ENCODE results near the gene CTCF.
A peak's percentile ranks its signal among the peaks of the same experiment; 100 is the strongest.

The CTCF gene

DNA sequence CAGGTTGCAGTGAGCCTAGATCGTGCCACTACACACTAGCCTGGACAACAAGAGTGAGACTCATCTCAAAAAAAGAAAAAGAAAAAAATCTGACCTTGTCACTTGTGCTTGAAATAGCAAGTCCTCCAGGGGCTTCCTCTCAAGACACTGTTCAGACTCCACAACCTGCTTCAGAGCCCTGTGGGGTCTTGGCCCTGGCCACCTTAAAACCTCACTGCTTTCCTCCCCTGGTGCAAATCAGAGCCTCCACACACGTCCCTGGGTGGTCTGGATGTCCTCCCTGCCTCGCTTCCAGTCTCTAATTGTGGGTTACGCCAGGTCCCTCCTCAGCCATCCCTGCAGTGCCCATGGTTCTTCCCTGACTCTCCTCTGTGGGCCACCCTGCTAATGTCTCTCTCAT, 93.0 kb downstream of the CTCF start:
- DNase-seq, result no peak

- DNase-seq, result no peak
Measured at GRCh38 chr16:67656344-67657016, 94.2 kb downstream of the CTCF start.

DNA sequence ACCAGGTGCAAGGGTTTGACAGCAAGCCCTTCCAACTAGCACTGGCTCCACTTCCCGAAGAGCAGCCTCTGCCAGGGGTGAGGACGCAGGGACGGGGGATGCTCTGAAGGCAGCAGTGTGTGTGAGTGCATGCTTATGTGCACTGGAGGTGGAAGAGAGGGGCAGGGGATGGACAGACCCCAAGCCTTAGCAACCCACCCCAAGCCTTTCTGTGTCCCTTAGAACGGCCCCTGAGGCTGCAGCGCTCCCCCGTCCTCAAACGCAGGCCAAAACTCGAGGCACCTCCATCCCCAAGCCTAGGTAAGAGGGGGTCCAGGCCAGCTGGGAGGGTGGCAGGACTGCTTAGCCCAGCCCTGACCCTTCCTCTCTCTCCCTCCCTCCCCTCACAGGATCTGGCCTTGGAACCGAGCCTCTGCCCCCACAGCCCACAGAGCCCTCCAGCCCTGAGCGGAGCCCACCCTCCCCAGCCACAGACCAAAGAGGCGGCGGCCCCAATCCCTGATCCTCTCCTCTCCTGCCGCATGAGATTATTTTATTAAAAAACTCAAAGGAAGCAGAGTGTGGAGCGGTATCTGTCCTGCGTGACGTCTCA, 94.8 kb downstream of the CTCF start:
- no peak for DNase-seq

DNA sequence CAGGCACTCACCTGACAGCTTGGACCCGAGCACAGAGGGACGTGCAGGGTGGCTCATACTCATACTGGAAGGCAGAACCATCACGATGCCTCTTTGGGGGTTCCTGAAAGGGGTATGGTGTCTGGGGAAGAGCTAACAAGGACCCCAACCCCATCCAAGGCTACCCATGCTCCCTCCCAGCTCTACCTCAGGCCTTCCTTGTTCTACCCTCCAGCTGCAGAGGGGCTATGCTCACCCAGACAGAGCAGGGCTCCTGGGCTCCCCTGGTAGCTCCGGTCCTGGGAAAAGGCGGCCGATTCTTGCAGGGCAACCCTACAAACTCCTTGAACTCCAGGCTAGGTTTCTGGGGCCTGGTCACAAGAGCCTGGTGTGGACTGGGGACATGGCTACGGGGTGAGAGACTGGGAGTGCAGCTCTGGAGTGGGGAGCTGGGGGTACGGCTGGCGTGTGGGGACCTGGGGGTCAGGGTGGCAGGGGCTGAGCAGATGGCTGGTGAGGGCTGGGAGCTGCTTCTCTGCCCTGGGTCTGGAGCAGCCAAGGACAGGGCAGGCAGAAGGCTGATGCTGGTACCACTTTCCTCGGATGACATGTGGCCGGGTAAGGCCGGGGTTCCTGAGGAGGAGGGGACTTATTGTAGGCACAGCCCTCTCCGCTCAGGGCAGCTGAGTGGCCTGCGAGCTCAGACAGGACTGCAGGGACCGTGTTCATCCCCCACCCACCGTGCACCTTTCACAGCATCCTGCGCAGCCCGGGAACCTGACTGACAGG, 95.6 kb downstream of the CTCF start:
- DNase-seq, result no peak

DNA sequence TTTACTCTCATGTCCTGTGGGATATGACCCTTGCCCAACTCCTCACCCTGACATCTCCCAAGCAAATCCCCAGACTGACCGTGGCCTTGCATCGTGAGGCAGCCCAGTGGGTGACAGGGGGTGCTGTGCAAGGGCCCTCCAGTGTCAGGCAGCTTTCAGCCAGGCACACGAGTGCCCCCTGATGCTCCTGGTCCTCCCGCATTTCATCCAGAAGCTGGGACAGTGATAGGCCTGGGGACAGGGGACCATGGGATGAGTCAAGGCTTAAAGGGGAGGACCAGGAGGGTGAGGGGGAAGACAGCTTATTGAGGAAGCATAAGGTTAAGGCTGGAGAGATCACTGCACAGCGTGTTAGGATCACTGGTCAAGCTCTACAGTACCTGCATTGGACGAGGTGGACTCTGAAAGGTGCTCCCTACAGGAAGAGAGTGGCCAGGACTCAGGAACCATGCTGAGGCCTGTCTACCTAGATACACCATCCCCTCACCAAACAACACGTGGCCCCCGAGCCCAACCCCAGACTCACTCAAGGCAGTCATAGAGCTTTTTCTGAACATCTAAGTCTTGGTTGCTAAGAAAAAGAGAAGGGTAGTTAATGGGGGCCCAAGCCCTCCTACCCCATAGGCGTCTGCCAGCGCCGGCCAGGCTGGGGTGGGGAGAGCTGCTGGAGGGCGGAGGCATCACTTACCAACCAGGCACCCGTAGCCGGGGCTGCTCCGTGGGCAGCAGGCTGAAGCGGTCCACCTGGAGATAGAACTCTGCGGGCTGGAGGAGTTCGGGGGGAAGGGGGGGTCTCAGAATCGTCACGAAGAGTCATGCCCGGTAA, 96.7 kb downstream of the CTCF start:
- DNase-seq, result no peak

DNA sequence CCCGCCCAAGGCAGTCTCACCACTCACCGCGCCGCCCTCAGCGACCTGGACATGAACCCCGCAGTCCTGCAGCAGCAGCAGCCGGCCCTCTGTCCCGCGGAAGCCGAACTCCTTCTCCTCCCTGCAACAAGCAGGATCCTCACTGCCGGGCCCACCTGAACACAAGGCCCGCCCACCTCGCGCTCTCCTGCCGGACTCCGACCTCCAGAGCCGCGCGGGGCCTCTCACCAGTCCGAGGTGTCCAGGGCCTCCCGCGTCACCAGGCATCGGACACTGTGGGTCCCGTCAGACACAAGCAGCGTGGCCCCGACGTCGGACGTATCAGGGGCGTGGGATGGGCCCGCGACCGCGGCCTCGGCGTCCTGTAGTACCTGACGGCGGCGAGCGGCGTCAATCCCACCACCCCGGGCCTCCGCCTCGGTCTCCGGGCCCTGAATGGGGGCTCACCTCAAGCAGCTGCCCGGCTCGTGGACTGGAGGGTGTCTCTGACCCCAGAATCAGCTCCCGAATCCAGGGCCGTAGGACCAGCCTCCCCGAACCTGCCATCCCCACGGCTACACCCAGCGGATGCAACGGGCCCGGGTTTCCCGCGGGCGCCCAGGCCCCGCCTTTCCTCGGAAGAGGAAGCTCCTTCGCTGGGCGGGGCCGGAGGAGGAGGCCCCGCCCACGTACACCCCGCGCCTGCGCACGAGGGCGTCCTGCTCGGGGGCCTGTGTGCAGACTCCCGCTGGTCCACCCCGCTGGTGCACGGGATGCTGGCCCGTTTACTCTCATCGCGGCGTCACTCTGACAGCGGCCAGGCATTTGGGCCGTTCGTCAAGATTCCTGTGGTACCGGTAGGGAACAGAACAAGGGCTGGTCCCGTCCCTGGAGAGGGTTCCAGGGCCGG, 97.6 kb downstream of the CTCF start, which contains the start of gene ACD:
Gene ACD (minus strand): TSS at position 586 of the 889 bp plus-strand sequence. CDS start 40 bp downstream, at position 546.
- DNase-seq, result peak; percentile 92

DNA sequence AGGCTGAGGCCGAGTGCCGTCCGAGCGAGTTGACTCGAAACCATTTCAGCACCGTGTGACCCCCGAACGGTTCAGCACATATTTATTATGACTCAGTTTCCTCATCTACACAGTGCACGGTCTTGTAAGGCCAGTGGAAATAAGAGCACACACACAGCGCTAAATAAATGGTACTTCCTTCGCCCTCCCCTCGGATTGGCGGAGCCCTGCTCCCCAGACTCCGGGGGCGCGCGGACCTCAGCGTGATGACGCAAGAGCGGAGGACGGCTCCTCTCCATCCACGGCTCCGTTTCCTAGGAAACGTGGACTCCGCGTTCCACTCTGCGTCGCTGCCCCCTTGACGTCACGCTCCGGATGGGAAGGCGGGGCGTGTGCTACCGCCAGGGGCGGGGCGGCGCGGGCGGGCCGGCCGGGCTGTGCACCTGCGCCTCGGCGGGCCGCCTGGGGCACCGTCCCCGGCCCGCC, 98.3 kb downstream of the CTCF start, which contains the start of gene PARD6A:
Gene PARD6A (plus strand): TSS at position 397 of the 465 bp plus-strand sequence. CDS start 79 bp downstream, outside the sequence.
- DNase-seq, result peak; percentile 96 to 97

- peak; percentile 35 to 39 for DNase-seq
Measured at GRCh38 chr16:67661101-67661761, 98.9 kb downstream of the CTCF start.

DNA sequence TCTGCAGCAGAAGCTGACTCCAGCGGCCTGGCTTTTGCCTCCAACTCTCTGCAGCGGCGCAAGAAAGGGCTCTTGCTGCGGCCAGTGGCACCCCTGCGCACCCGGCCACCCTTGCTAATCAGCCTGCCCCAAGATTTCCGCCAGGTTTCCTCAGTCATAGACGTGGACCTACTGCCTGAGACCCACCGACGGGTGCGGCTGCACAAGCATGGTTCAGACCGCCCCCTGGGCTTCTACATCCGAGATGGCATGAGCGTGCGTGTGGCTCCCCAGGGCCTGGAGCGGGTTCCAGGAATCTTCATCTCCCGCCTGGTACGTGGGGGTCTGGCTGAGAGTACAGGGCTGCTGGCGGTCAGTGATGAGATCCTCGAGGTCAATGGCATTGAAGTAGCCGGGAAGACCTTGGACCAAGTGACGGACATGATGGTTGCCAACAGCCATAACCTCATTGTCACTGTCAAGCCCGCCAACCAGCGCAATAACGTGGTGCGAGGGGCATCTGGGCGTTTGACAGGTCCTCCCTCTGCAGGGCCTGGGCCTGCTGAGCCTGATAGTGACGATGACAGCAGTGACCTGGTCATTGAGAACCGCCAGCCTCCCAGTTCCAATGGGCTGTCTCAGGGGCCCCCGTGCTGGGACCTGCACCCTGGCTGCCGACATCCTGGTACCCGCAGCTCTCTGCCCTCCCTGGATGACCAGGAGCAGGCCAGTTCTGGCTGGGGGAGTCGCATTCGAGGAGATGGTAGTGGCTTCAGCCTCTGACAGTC, 99.7 kb downstream of the CTCF start:
- no peak for DNase-seq

DNA sequence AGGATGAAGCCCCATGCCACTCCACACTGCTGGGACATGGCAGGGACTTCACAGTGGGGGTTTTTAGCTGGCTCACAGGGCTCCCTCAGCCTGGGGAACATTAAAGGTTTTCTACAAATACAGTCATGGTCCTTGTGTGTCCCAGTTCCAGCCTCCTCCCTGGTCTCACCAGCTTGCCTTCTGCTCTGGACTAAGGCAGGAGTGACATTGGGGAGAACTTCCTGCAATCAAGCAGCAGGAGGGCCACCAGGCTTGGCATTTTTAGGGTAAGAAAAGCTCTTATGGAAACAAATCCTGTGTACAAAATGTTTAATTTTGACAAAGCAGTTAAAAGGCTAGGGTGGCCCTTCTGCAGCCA, 100.3 kb downstream of the CTCF start:
- DNase-seq, result no peak

DNA sequence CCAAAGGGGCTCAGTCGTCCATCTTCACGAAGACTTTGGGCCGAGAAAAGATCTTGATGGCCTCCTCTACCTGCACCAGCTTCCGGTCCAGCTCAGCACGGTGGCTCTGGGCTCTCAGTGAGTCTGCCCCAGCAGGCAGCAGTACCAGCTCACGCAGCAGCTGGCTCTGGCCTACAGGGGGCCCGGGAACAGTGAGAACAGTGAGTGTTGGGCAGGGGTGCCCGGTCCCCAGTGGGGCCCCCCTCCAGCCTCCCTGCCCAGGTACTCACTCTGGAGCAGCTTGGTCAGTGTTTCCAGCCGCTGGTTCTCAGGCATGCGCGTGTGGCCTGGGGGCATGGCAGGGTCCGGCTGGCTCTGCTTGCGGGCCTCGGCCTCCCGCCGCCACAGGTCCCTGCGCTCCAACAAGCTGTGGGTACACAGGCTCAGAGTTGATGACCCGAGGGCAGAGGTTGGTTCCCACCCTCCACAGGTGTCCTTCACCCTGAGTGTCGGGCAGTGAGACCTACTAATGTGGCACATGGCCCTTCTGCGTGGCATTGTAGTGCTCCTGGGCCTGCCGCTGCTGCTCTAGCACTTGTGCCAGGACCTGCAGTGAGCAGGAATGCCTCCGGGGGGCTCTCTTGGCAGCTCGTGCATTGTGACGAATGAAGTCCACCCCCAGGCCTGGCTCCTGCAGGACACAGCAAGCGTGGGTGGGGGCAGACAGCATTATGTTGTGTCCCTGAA, 101.0 kb downstream of the CTCF start:
- peak; percentile 53 to 65 for DNase-seq

DNA sequence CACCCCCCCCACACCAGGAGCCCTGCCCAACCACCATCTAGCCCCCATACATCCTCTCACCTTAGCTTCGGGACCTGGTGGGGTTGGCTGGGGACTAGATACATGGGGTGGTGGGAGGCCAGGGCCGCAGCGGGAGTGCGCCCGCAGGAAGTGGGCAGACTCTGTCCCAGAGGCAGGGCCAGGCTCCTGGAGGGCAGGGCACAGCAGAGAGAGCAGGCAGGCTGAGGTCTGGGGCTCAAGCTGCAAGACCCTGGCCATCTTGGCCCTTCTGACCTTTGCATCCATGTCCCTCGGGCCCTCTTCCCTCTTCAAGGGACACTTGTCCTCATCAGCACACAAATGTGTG, 101.5 kb downstream of the CTCF start:
- DNase-seq, result no peak

DNA sequence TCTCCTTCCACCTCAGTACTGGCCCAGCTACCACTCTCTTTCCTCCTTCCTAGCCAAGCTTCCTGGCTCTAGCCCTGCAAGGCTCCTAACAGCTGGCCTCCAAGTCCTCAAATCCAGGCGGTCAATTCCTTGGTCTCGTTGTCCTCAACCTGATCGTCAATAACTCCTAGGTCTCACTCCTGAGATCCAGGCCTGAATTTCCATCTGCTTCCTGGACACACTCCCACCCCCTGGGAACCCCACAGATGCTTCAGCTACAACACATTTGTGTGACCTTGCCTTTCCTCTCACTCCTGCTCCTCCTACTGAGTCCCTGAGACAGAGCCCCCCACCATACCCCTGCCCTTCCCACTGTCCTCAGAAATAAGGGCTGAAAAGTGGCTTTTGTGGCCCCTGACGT, 101.9 kb downstream of the CTCF start:
- DNase-seq, result no peak

DNA sequence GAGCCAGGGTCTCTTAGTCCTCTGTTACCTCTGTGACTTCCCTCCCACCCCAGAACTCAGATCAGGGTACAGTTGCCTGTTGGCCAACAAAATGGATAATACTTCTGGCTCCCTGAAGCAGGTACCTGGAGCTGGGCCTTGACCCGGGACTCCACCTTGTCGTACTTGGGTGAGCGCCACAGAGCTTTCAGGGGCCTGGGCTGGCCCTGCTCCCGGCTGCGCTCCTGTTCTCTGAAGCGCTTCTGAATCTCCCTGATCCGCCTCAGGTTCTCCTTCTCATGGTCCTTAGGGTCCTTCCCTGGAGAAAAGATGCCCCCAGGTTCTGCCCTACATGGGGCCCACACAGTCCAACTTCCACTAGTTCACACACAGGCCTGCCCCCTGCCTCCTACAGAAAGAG, 102.5 kb downstream of the CTCF start:
- no peak for DNase-seq

- no peak for DNase-seq
Measured at GRCh38 chr16:67665598-67665997, 103.3 kb downstream of the CTCF start.

DNA sequence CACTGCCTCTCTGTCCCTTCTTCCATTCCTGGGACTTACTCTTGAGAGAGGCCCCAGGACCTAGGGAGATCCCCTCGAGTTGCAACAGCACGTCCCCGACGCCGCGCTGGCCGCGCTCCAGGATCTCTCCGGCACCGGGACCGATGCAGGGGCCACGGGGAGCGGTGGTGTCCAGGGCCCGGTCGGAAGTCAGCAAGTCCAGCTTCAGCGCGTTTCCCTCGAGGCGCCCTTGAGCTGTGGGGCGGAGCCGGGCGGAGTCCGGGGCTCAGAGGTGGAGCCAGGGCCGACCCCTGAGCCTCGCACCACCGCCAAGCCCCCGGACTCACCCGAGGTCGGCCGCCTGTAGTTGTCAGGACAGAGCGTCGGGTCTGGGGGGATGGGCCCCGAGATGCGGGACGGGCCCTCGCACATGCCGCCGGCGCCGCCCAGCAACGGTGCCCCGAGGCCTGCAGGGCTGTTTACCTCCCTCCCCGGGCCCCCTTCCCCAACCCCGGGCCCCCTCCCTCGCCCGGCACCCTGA, 103.8 kb downstream of the CTCF start:
- DNase-seq, result peak; percentile 21 to 37

DNA sequence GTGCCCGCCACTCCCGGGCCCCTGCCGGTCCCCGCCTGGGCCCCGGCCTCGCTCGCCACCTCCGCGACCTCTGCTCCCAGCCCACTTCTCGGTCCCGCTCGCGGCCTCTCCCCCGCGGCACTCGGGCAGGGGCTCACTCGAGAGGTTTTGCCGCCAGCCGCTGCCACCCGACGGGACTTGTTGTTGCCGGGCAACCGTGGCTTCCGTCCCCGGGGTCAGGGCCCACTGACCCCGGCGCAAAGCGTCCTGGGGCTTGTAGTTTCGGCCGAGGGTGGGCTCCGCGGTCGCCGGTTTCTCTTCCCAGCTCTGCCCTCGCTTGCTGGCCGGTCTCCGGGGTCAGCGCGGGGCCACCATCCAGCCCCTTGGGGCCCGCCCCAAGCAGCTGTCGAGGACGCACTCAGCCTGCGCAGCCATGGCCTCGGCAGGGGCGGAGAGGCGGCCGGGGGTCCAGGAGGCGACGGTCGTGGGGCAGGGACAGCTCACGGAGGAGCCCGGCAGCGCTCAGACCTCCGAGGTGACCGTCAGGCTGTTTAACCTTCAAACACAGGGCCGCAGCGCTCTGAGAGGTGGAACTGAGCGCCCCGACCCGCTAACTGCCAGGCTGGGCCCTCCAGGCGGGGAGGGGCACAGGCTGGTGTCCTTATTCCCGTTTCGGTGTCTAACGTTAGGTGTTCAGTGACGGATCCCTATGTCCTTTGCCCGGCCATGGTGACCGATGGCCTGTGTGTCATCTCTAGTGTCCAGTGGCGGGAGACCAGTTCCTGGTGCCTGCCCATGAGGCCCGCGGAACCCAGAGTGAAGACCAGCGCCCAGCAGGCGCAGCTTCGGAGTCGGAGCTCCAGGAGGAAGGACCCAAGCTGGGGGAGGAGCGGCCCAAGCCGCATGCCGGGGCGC, 104.5 kb downstream of the CTCF start, which contains the start of the genes C16orf86 and ENKD1:
Gene C16orf86 (plus strand): TSS at position 256 of the 894 bp plus-strand sequence. CDS start 157 bp downstream, at position 413.
Gene ENKD1 (minus strand): TSS at position 192 of the 894 bp plus-strand sequence. CDS start 308 bp downstream, outside the sequence.
- DNase-seq, result peak; percentile 78 to 83

- no peak for DNase-seq
Measured at GRCh38 chr16:67667453-67667816, 105.1 kb downstream of the CTCF start.
